ENCODE measurements around the gene MGME1. TPM values are rescaled to one million over a fixed set of nuclear protein-coding genes. Genes with fewer than 3 reads are reported as not detected.

The MGME1 gene
- total RNA-seq, 4 donors from 2014 or later = 4.6 to 14.7 (median 8.7) TPM

GRCh38 chr20:17998446-17998845 is 29.6 kb downstream of the MGME1 start:
- WGBS, 2 donors = 95% methylated on average over 5 of the region's 5 CpGs
- Histone ChIP-seq H3K36me3 (no peaks in the 10 kb centered on the region), H3K9me3 (no peaks in the 10 kb centered on the region), H3K27ac (no peak overlapping the region), H3K27me3 (no peaks in the 10 kb centered on the region), H3K4me3 (no peak overlapping the region), H3K4me1 (peaks cover 0 to 9% (median 0%) of the 10 kb centered on the region in 4 donors)
- DNase-seq (ENCODE audit: low spot score in 2 of 2) = no peak
- TF ChIP-seq CTCF (IDR thresholded peaks at IDR 0.05) (no peak), EP300 (IDR thresholded peaks at IDR 0.05) (no peak), POLR2A (IDR thresholded peaks at IDR 0.05) (no peak)

- 84 to 93% methylated on average over 4 of the region's 4 CpGs for WGBS, 2 donors
- H3K4me1 ChIP-seq = peaks cover 0 to 9% (median 0%) of the 10 kb centered on the region in 4 donors
- no peak for DNase-seq (ENCODE audit: low spot score in 2 of 2)
- no peak overlapping the region for H3K27ac ChIP-seq
- H3K36me3 ChIP-seq = no peaks in the 10 kb centered on the region
- H3K27me3 ChIP-seq = no peaks in the 10 kb centered on the region
- no peaks in the 10 kb centered on the region for H3K9me3 ChIP-seq
- TF ChIP-seq CTCF (IDR thresholded peaks at IDR 0.05) (no peak), POLR2A (IDR thresholded peaks at IDR 0.05) (no peak), EP300 (IDR thresholded peaks at IDR 0.05) (no peak)
- no peak overlapping the region for H3K4me3 ChIP-seq
Observed at GRCh38 chr20:17999566-17999965, 30.7 kb downstream of the MGME1 start.

GRCh38 chr20:18001131-18001921 is 32.5 kb downstream of the MGME1 start:
- Histone ChIP-seq H3K36me3 (no peaks in the 10 kb centered on the region), H3K4me1 (peaks cover 0 to 2% (median 0%) of the 10 kb centered on the region in 4 donors), H3K4me3 (no peak overlapping the region), H3K27me3 (no peaks in the 10 kb centered on the region), H3K27ac (peak overlapping the region in 1 of 4 donors; percentile 37), H3K9me3 (no peaks in the 10 kb centered on the region)
- WGBS, 2 donors = 53 to 59% methylated on average over 10 of the region's 10 CpGs
- DNase-seq (ENCODE audit: low spot score in 2 of 2) = peak; percentile 48 to 72
- peak in 1 of 2 donors; percentile 66 for TF ChIP-seq EP300 (IDR thresholded peaks at IDR 0.05)
- no peak for TF ChIP-seq CTCF (IDR thresholded peaks at IDR 0.05)

- TF ChIP-seq CTCF (IDR thresholded peaks at IDR 0.05) (no peak), POLR2A (IDR thresholded peaks at IDR 0.05) (no peak), EP300 (IDR thresholded peaks at IDR 0.05) (no peak)
- Histone ChIP-seq H3K4me3 (no peak overlapping the region), H3K27me3 (no peaks in the 10 kb centered on the region), H3K27ac (no peak overlapping the region), H3K36me3 (no peaks in the 10 kb centered on the region), H3K9me3 (no peaks in the 10 kb centered on the region), H3K4me1 (peaks cover 0 to 7% (median 0%) of the 10 kb centered on the region in 4 donors)
- DNase-seq (ENCODE audit: low spot score in 2 of 2) = no peak
- 75 to 79% methylated on average over 5 of the region's 5 CpGs for WGBS, 2 donors
Observed at GRCh38 chr20:18003897-18004296, 35.1 kb downstream of the MGME1 start.

- Histone ChIP-seq H3K36me3 (no peaks in the 10 kb centered on the region), H3K27ac (no peak overlapping the region), H3K4me1 (peaks cover 0 to 7% (median 0%) of the 10 kb centered on the region in 4 donors), H3K9me3 (no peaks in the 10 kb centered on the region), H3K4me3 (no peak overlapping the region), H3K27me3 (no peaks in the 10 kb centered on the region)
- WGBS, 2 donors = 78 to 88% methylated on average over 8 of the region's 8 CpGs
- TF ChIP-seq EP300 (IDR thresholded peaks at IDR 0.05) = no peak
- no peak for TF ChIP-seq CTCF (IDR thresholded peaks at IDR 0.05)
- TF ChIP-seq POLR2A (IDR thresholded peaks at IDR 0.05) = no peak
- DNase-seq (ENCODE audit: low spot score in 2 of 2) = no peak
Observed at GRCh38 chr20:18004384-18005031, 35.7 kb downstream of the MGME1 start.
